ENCODE measurements around the gene RPRD1A.

- TF ChIP-seq, protein P1, sequence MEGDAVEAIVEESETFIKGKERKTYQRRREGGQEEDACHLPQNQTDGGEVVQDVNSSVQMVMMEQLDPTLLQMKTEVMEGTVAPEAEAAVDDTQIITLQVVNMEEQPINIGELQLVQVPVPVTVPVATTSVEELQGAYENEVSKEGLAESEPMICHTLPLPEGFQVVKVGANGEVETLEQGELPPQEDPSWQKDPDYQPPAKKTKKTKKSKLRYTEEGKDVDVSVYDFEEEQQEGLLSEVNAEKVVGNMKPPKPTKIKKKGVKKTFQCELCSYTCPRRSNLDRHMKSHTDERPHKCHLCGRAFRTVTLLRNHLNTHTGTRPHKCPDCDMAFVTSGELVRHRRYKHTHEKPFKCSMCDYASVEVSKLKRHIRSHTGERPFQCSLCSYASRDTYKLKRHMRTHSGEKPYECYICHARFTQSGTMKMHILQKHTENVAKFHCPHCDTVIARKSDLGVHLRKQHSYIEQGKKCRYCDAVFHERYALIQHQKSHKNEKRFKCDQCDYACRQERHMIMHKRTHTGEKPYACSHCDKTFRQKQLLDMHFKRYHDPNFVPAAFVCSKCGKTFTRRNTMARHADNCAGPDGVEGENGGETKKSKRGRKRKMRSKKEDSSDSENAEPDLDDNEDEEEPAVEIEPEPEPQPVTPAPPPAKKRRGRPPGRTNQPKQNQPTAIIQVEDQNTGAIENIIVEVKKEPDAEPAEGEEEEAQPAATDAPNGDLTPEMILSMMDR (optimal IDR thresholded peaks at IDR 0.05 in 1 of 3, IDR thresholded peaks at IDR 0.05 in 1 of 3, conservative IDR thresholded peaks at IDR 0.05 in 1 of 3; ENCODE audit: extremely low read depth in 1 of 3, insufficient read depth in 2 of 3, low read length in 3 of 3) = no peak
- no peak for TF ChIP-seq EZH2 (IDR thresholded peaks at IDR 0.05; ENCODE audit: low read length)
Measured at GRCh38 chr18:36112302-36112701, 44.9 kb upstream of the RPRD1A start.

Measured in keratinocyte (primary cell).